ENCODE measurements around the gene CTSZ. TPM values are rescaled to one million over a fixed set of nuclear protein-coding genes. Genes with fewer than 3 reads are reported as not detected.

Gene CTSZ
- total RNA-seq, 1 experiment from 2014 or later, result 26.3 TPM

DNA sequence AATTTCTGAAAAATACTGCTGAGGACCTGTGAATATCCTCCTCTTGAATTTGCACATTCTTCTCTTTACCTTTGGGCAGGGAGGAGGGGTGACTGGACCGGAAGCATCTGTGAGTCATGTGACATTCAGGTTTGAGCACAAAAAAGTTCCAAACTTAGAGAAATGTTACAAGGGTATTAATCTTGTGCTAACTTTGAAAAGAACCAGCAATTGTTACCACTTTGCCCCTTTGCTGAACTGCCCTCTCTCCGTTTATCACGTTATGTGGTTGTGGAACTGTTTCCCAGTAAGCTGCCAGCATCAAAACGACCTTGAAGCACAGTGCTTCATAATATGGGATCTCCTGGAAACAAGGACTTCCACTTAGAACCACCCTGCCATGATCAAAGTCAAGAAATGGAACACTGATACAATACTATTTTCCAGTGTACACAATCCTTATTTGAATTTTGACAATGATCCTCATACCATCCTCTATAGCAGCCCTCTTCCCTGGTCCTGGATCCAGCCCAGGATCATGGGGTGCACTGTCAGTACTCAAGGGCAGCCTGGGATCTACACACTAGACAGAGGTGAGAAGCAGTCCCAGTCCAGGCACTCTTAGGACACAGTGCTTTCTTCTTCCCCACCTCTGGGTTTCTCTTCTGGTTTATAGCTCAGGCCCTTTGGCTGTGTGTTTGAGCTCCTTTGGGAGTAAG is 9.9 kb upstream of the CTSZ start:
- Mint-ChIP-seq H3K4me3 (no peak overlapping the region), H3K4me1 (peaks cover 3% of the 10 kb centered on the region; the same call in 1 of the 2 replicates), H3K36me3 (no peaks in the 10 kb centered on the region), H3K27me3 (ENCODE audit: low read depth) (peaks cover 17% of the 10 kb centered on the region), H3K9me3 (no peaks in the 10 kb centered on the region), H3K27ac (no peak overlapping the region)
- TF ChIP-seq GRHL2 (CRISPR knock-in tag; IDR thresholded peaks at IDR 0.05; ENCODE audit: insufficient replicate concordance, severe bottlenecking), result no peak
- TF ChIP-seq, protein P1, sequence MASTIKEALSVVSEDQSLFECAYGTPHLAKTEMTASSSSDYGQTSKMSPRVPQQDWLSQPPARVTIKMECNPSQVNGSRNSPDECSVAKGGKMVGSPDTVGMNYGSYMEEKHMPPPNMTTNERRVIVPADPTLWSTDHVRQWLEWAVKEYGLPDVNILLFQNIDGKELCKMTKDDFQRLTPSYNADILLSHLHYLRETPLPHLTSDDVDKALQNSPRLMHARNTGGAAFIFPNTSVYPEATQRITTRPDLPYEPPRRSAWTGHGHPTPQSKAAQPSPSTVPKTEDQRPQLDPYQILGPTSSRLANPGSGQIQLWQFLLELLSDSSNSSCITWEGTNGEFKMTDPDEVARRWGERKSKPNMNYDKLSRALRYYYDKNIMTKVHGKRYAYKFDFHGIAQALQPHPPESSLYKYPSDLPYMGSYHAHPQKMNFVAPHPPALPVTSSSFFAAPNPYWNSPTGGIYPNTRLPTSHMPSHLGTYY (CRISPR knock-in tag; IDR thresholded peaks at IDR 0.05), result no peak
- no peak for TF ChIP-seq ATF1 (CRISPR knock-in tag; IDR thresholded peaks at IDR 0.05)
- TF ChIP-seq NR2C2 (CRISPR knock-in tag; IDR thresholded peaks at IDR 0.05), result no peak
- TF ChIP-seq GTF2I (CRISPR knock-in tag; conservative IDR thresholded peaks at IDR 0.05), result no peak
- CTCF ChIA-PET, result no interaction called here
- DNase-seq (ENCODE audit: low spot score), result no peak
- POLR2A ChIA-PET, result no interaction called here
- ATAC-seq, result no peak

DNA sequence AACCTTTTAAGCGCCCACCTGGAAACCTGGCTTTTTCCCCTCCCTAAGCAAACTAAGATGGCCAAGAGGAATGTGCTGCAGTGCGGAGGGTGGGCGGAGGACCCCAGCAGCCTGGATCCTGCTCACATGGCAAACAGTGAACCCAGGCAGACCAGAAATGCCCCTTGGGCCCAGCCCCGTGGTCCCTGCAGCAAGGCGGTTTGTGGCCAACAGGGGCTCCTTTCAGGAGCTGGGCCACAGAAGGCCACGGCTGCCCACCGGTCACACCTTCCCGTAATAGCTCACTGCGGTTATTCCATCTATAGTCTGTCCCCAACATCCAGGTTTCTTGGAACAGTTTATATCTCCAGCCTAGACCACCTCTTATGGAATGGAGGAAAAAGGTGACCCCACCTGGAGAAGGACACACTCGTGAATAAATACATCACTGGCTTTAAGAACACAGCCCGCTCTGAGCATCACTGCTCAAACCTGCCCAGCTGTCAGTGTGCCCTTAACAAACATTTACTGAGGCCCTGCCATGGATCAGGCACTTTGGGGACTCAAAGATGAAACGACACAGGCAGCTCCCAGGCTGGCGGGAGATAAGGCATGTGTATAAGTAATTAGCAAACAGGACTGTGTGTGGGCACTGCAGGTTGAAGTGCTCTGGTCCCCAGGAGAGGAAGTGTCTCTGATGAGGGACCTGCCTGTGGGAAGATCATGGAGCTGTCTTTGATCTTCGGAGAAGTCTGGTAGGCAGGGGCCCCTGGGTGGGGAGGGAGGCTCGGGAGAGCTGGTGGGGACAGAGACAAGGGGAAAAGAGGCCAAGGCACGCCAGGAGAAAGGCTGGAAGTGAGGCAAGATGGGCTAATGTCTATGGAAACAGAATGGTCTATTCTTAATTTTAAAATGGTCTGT is 9.0 kb upstream of the CTSZ start:
- no peak for DNase-seq (ENCODE audit: low spot score)
- peaks cover 9% of the 10 kb centered on the region for H3K4me1 Mint-ChIP-seq
- POLR2A ChIA-PET, result no interaction called here

DNA sequence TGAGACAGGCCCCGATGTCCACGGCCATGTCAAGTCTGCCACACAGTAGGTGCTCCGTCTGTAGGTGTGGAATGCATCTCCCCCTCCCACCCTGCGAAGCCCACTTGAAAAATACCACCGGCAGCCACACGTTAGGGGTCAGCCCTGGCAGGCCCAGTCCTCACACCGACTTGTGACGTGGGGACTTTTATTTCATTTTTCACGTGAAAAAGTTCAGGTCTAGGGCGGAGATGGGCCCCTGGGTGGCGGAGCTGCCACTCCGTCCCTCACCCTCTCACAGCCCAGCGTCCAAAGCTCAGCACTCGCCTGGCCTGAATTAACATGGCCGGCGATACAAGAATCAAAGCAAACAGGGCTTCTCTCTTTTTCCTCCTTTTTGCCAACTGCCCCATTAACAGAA is 8.4 kb upstream of the CTSZ start:
- TF ChIP-seq, protein P2, sequence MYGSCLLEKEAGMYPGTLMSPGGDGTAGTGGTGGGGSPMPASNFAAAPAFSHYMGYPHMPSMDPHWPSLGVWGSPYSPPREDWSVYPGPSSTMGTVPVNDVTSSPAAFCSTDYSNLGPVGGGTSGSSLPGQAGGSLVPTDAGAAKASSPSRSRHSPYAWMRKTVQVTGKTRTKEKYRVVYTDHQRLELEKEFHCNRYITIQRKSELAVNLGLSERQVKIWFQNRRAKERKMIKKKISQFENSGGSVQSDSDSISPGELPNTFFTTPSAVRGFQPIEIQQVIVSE (CRISPR knock-in tag; IDR thresholded peaks at IDR 0.05; ENCODE audit: borderline replicate concordance), result no peak
- TF ChIP-seq, protein P3, sequence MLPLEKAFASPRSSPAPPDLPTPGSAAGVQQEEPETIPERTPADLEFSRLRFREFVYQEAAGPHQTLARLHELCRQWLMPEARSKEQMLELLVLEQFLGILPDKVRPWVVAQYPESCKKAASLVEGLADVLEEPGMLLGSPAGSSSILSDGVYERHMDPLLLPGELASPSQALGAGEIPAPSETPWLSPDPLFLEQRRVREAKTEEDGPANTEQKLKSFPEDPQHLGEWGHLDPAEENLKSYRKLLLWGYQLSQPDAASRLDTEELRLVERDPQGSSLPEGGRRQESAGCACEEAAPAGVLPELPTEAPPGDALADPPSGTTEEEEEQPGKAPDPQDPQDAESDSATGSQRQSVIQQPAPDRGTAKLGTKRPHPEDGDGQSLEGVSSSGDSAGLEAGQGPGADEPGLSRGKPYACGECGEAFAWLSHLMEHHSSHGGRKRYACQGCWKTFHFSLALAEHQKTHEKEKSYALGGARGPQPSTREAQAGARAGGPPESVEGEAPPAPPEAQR (CRISPR knock-in tag; IDR thresholded peaks at IDR 0.05), result no peak
- POLR2A ChIA-PET, result no interaction called here
- CTCF ChIA-PET, result interaction anchor here (0.6 to 0.7 kb wide), 2 partner anchors 67 to 110 kb away, joined by 3 to 4 read pairs; no protein-coding TSS in a partner anchor
- H3K27me3 Mint-ChIP-seq (ENCODE audit: low read depth), result peaks cover 18% of the 10 kb centered on the region
- no peak for ATAC-seq
- no peaks in the 10 kb centered on the region for H3K36me3 Mint-ChIP-seq
- H3K9me3 Mint-ChIP-seq, result no peaks in the 10 kb centered on the region
- no peak overlapping the region for H3K27ac Mint-ChIP-seq
- no peak for DNase-seq (ENCODE audit: low spot score)
- peaks cover 15% of the 10 kb centered on the region for H3K4me1 Mint-ChIP-seq
- no peak overlapping the region for H3K4me3 Mint-ChIP-seq

More for the DNA sequence above, 9.0 kb upstream of the CTSZ start:
- peaks cover 17% of the 10 kb centered on the region for H3K27me3 Mint-ChIP-seq (ENCODE audit: low read depth)
- no peak for TF ChIP-seq FOXP1 (CRISPR knock-in tag; IDR thresholded peaks at IDR 0.05; ENCODE audit: borderline replicate concordance)
- TF ChIP-seq GABPB1 (CRISPR knock-in tag; IDR thresholded peaks at IDR 0.05), result peak; percentile 64
- no peak overlapping the region for H3K4me3 Mint-ChIP-seq
- no peak for ATAC-seq
- no peaks in the 10 kb centered on the region for H3K9me3 Mint-ChIP-seq
- H3K27ac Mint-ChIP-seq, result no peak overlapping the region
- no peaks in the 10 kb centered on the region for H3K36me3 Mint-ChIP-seq
- CTCF ChIA-PET, result interaction anchor here (0.7 kb wide), 1 partner anchor 66 kb away, joined by 3 read pairs; no protein-coding TSS in a partner anchor

DNA sequence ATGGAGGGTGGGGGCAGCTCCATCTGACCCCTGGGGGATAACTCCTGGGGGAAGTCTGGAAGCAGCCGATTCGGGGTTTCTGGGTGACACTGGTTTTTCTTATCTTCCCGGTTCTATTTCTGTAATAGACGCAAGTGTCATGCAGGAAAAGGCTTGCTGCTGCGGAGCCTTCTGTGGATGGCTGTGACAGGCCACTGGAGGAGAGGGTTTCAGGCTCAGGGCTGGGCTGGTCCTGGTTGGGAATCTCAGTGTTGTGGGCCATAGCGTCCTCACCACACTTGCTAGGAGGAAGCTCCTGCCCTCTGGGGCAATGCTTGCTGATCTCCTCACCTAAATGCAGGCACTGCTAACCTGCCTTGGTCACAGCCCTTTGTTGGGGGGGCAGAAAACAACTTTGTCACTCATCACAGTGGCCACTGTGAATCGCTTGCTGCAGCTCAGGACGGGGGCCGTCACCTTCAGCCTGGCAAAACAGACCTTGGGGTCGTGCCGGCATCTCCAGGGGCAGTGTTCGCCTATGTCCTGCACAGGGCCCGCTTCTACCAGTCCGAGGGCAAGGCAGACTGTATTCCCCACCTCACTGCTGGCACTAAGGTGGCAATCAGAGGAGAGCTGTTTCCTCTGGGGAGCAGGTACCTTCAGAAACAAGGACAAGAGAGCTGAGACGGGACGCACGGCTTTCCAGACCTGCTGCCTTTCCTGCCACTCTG is 7.8 kb upstream of the CTSZ start:
- ChIA-PET POLR2A (no interaction called here), CTCF (interaction anchor here (0.6 to 0.7 kb wide), 3 partner anchors 17 to 111 kb away, joined by 3 to 4 read pairs (median 3); partner anchors contain the start of gene ATP5F1E)
- H3K27me3 Mint-ChIP-seq (ENCODE audit: low read depth), result peaks cover 24% of the 10 kb centered on the region
- ATAC-seq (no peak), DNase-seq (ENCODE audit: low spot score) (no peak)
- no peaks in the 10 kb centered on the region for H3K36me3 Mint-ChIP-seq
- H3K4me1 Mint-ChIP-seq, result peaks cover 16% of the 10 kb centered on the region
- no peak overlapping the region for H3K4me3 Mint-ChIP-seq
- no peaks in the 10 kb centered on the region for H3K9me3 Mint-ChIP-seq
- no peak overlapping the region for H3K27ac Mint-ChIP-seq
- TF ChIP-seq, protein P4, sequence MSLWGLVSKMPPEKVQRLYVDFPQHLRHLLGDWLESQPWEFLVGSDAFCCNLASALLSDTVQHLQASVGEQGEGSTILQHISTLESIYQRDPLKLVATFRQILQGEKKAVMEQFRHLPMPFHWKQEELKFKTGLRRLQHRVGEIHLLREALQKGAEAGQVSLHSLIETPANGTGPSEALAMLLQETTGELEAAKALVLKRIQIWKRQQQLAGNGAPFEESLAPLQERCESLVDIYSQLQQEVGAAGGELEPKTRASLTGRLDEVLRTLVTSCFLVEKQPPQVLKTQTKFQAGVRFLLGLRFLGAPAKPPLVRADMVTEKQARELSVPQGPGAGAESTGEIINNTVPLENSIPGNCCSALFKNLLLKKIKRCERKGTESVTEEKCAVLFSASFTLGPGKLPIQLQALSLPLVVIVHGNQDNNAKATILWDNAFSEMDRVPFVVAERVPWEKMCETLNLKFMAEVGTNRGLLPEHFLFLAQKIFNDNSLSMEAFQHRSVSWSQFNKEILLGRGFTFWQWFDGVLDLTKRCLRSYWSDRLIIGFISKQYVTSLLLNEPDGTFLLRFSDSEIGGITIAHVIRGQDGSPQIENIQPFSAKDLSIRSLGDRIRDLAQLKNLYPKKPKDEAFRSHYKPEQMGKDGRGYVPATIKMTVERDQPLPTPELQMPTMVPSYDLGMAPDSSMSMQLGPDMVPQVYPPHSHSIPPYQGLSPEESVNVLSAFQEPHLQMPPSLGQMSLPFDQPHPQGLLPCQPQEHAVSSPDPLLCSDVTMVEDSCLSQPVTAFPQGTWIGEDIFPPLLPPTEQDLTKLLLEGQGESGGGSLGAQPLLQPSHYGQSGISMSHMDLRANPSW (CRISPR knock-in tag; conservative IDR thresholded peaks at IDR 0.05; ENCODE audit: low read depth), result no peak
- TF ChIP-seq, protein P5, sequence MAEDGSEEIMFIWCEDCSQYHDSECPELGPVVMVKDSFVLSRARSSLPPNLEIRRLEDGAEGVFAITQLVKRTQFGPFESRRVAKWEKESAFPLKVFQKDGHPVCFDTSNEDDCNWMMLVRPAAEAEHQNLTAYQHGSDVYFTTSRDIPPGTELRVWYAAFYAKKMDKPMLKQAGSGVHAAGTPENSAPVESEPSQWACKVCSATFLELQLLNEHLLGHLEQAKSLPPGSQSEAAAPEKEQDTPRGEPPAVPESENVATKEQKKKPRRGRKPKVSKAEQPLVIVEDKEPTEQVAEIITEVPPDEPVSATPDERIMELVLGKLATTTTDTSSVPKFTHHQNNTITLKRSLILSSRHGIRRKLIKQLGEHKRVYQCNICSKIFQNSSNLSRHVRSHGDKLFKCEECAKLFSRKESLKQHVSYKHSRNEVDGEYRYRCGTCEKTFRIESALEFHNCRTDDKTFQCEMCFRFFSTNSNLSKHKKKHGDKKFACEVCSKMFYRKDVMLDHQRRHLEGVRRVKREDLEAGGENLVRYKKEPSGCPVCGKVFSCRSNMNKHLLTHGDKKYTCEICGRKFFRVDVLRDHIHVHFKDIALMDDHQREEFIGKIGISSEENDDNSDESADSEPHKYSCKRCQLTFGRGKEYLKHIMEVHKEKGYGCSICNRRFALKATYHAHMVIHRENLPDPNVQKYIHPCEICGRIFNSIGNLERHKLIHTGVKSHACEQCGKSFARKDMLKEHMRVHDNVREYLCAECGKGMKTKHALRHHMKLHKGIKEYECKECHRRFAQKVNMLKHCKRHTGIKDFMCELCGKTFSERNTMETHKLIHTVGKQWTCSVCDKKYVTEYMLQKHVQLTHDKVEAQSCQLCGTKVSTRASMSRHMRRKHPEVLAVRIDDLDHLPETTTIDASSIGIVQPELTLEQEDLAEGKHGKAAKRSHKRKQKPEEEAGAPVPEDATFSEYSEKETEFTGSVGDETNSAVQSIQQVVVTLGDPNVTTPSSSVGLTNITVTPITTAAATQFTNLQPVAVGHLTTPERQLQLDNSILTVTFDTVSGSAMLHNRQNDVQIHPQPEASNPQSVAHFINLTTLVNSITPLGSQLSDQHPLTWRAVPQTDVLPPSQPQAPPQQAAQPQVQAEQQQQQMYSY (CRISPR knock-in tag; IDR thresholded peaks at IDR 0.05), result no peak
- no peak for TF ChIP-seq CREB1 (CRISPR knock-in tag; IDR thresholded peaks at IDR 0.05)
